Activated CD4-positive, CD25-positive, alpha-beta regulatory T cell treated with anti-CD3 and anti-CD28 coated beads, Interleukin-2, amount 50 U/mL, for 16 hours (primary cell): Measurements from ENCODE around the gene HPCA.

Experiments used
- DNase-seq: peaks from one replicate; pipeline ENCODE4 v3.0.0-alpha.2; 2020; ENCODE audit warnings: low read depth, low spot score

Gene HPCA

GRCh38 chr1:32889731-32890278, 3.5 kb downstream of the HPCA start:
- no peak for DNase-seq

- no peak for DNase-seq
Observed at GRCh38 chr1:32890516-32891240, 4.4 kb downstream of the HPCA start.

- no peak for DNase-seq
Observed at GRCh38 chr1:32891241-32891570, 4.9 kb downstream of the HPCA start.

- DNase-seq: no peak
Observed at GRCh38 chr1:32891630-32892029, 5.3 kb downstream of the HPCA start.

GRCh38 chr1:32892368-32893197, 6.3 kb downstream of the HPCA start:
- DNase-seq: no peak

- DNase-seq: no peak
Observed at GRCh38 chr1:32893198-32894018, 7.1 kb downstream of the HPCA start.

GRCh38 chr1:32894019-32894600, 7.8 kb downstream of the HPCA start:
- DNase-seq: no peak

- DNase-seq: no peak
Observed at GRCh38 chr1:32894681-32895080, 8.4 kb downstream of the HPCA start.

- DNase-seq: no peak
Observed at GRCh38 chr1:32895325-32896215, 9.3 kb downstream of the HPCA start.

- DNase-seq: no peak
Observed at GRCh38 chr1:32896451-32896850, 10.2 kb downstream of the HPCA start.

- DNase-seq: no peak
Observed at GRCh38 chr1:32897082-32898049, 11.1 kb downstream of the HPCA start.

- no peak for DNase-seq
Observed at GRCh38 chr1:32898056-32898455, 11.8 kb downstream of the HPCA start.

- no peak for DNase-seq
Observed at GRCh38 chr1:32898958-32899357, 12.7 kb downstream of the HPCA start.

- DNase-seq: no peak
Observed at GRCh38 chr1:32899586-32900296, 13.4 kb downstream of the HPCA start.

- DNase-seq: no peak
Observed at GRCh38 chr1:32900371-32900955, 14.2 kb downstream of the HPCA start.

- DNase-seq: no peak
Observed at GRCh38 chr1:32900956-32901822, 14.9 kb downstream of the HPCA start, which contains the start of gene TMEM54. TSS of gene TMEM54 (minus strand) at chr1:32901389. CDS start at chr1:32901238, 151 bp downstream.

- DNase-seq: no peak
Observed at GRCh38 chr1:32901823-32902534, 15.7 kb downstream of the HPCA start.
